CD4-positive, alpha-beta T cell treated with Interleukin-10 for 1 hour (primary cell): ENCODE measurements around the gene HTN3.
"Not testable (repeated sequence)": the region's sequence is repeated elsewhere in the genome, so short reads cannot be mapped to it uniquely, and the experiment has no call there.

Source experiments
- DNase-seq: peaks from one replicate; pipeline ENCODE4 v3.0.0-alpha.2; 2020

The HTN3 gene

GRCh38 chr4:70028159-70028558, at the start of gene HTN3:
HTN3 (plus strand) TSS chr4:70028459; CDS start chr4:70030741, 2,282 bp downstream.
- DNase-seq: not testable (repeated sequence)

- DNase-seq: no peak
These were observed 44.2 kb upstream of the HTN3 start for GRCh38 chr4:69984030-69984443.

GRCh38 chr4:69986663-69987062, 41.6 kb upstream of the HTN3 start:
- no peak for DNase-seq

DNA sequence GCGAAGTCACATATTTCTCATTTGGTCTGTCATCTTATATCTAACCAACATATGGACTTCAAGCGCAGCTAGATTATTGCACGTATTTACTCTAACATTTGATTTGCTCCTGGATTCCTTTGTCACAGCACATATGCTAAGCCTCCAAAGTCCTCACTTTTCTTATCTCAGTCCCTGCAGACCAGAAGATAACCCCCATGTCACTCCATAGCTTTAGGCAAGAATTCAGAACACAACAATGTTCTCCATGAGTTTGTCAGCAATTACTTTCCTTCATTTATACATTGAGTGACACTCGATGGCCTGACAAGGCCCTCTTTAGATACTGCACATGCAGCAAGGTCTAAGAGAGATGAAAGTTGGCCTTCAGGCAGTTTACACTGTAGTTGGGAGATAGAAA, 37.2 kb upstream of the HTN3 start:
- DNase-seq: no peak

- no peak for DNase-seq
These were observed 33.5 kb upstream of the HTN3 start for GRCh38 chr4:69994782-69995181.

DNA sequence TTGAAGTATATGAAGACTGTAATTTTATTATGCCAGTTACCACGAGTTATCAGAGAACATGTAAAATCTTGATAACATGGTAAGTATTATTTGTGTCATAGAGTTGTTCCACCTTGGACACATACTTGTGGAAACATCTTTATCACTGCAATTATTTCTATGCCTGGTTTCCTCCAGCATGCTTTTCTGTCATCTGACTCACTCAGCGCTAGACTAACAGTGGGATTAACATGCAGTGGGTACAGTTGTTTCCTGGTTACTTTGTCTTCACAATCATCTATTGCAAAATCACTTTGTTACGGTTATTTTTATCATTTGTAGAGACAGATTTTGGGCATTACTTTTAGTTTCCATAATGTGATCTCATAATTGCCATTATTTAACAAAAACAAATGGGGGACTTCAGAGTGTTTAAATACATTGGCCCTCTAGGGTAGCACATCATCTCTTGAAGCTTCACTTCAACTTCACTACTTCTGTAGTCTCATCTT, 32.7 kb upstream of the HTN3 start, which contains the start of gene STATH:
TSS of gene STATH (plus strand) at position 441 of the 491 bp plus-strand sequence. CDS start 2,472 bp downstream, outside the sequence.
- DNase-seq: no peak

DNA sequence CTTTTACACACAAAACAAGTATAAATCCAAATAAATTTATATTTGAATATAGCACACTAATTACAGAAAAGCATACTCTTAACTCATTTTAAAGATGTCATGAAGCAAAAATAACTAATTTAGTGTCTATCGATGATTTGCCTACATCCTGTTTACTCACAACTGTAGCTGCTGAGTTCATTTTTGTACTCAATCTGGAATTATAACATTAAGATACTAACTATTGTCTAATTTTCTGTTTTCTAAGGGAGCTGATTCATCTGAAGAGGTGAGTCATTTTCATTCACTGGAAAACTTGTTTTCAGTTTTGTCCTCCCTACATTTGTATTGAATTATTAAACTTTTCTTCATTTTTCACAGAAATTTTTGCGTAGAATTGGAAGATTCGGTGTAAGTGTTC, 28.8 kb upstream of the HTN3 start:
- no peak for DNase-seq

- no peak for DNase-seq
These were observed 27.5 kb upstream of the HTN3 start for GRCh38 chr4:70000711-70001110.

- DNase-seq: no peak
These were observed 25.8 kb upstream of the HTN3 start for GRCh38 chr4:70002507-70002906.

GRCh38 chr4:70008771-70009170, 19.5 kb upstream of the HTN3 start:
- no peak for DNase-seq

GRCh38 chr4:70019006-70019405, 9.3 kb upstream of the HTN3 start:
- DNase-seq: not testable (repeated sequence)

GRCh38 chr4:70023218-70023617, 5.0 kb upstream of the HTN3 start:
- no peak for DNase-seq

- DNase-seq: no peak
These were observed 1.2 kb upstream of the HTN3 start for GRCh38 chr4:70027011-70027410.

DNA sequence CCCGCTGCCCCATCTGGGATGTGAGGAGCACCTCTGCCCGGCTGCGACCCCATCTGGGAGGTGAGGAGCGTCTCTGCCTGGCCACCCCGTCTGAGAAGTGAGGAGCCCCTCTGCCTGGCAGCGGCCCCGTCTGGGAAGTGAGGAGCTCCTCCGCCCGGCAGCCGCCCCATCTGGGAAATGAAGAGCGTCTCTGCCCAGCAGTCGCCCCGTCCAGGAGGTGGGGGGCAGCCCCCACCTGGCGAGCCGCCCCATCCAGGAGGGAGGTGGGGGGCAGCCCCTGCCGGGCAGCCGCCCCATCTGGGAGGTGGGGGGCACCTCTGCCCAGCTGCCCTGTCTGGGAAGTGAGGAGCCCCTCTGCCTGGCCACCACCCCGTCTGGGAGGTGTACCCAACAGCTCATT, 9.3 kb downstream of the HTN3 start:
- not testable (repeated sequence) for DNase-seq

GRCh38 chr4:70039928-70040327, 11.7 kb downstream of the HTN3 start:
- DNase-seq: not testable (repeated sequence)

- DNase-seq: no peak
These were observed 13.5 kb downstream of the HTN3 start for GRCh38 chr4:70041652-70042286.

DNA sequence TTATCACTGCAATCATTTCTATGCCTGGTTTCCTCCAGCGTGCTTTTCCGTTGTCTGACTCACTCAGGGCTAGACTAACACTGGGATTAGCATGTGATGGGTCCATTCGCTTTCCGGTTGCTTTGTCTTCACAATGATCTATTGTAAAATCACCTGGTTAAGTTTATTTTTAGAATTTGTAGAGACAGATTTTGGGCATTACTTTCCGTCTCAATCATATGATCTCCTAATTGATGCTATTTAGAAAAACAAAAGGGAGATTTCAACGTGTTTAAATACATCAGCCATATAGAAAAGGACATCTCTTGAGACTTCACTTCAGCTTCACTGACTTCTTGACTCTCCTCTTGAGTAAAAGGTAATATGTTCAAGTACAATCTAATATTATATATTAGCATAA, 21.9 kb downstream of the HTN3 start, which contains the start of gene HTN1:
TSS of gene HTN1 (plus strand) at position 301 of the 400 bp plus-strand sequence. CDS start 2,639 bp downstream, outside the sequence.
- DNase-seq: not testable (repeated sequence)

GRCh38 chr4:70056534-70056933, 28.3 kb downstream of the HTN3 start:
- not testable (repeated sequence) for DNase-seq

DNA sequence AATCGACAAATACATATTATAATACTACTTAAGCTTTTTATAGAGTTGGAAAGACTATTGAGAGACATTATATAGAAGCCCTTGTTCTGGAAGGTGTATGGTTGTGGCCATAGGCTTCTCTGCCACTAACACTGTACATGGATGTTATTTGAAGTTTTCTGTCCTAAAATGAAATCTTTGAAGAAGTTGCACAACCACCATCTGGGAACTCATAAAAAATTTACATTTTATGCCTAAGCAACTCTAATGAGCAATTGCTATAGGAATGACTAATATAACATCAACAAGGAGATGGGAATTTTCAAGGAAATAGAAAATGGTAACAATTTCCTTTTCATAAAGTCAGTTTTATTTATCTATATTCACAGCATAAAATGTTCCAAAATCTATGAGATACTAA, 29.4 kb downstream of the HTN3 start:
- no peak for DNase-seq

- no peak for DNase-seq
These were observed 30.9 kb downstream of the HTN3 start for GRCh38 chr4:70059149-70059548.

- DNase-seq: no peak
These were observed 33.7 kb downstream of the HTN3 start for GRCh38 chr4:70062000-70062399.

GRCh38 chr4:70080205-70080604, 51.9 kb downstream of the HTN3 start:
- no peak for DNase-seq
